T-helper 22 cell (primary cell): ENCODE results near the gene FSD1.
A peak's percentile ranks its signal among the peaks of the same experiment; 100 is the strongest.

Experiments
- DNase-seq: peaks from one replicate; pipeline ENCODE4 v3.0.0-alpha.2; 2020; ENCODE audit warnings: low read depth

The FSD1 gene

DNA sequence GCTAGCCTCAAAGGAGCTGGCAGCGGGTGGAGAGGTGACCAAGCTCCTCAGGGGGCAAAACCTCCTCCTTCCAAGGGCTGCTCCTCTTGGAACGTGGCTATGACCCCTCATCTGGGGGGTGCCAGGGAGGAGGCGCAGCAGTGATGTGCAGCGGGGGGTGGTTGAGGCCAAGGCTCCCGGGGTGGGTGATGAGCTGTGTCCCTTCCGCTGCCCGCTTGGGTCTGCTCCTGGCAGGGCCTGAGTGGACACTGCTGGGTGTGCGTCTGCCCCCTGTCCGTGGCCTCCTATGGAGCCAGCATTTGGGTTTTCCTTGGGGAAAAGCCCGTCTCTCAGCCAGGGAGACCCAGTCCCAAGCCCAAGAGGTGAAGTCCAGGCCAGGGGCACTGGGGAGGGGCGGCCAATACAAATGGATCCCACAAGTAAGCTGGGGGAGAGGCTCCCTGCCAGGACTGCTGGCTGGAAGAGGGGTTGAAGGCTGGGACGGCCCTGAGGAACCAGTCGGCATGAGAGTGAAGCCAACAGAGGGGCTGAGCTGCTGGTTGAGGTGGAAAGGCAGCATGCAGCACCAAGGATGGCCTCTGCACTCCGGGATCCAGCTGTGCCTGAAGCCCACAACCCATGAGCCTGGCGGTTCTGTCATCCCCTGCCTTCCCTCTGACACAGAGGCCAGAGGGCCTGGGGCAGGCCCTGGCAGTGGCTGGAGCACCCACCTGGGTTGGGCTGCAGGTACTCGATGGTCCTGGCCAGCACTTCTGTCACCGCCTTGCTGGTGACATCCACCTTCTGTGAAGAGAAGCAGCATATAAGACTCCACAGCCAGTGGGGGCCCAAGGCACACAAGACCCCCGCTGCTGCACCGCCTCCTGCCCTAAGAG lies 61.6 kb downstream of the FSD1 start:
- no peak for DNase-seq

DNA sequence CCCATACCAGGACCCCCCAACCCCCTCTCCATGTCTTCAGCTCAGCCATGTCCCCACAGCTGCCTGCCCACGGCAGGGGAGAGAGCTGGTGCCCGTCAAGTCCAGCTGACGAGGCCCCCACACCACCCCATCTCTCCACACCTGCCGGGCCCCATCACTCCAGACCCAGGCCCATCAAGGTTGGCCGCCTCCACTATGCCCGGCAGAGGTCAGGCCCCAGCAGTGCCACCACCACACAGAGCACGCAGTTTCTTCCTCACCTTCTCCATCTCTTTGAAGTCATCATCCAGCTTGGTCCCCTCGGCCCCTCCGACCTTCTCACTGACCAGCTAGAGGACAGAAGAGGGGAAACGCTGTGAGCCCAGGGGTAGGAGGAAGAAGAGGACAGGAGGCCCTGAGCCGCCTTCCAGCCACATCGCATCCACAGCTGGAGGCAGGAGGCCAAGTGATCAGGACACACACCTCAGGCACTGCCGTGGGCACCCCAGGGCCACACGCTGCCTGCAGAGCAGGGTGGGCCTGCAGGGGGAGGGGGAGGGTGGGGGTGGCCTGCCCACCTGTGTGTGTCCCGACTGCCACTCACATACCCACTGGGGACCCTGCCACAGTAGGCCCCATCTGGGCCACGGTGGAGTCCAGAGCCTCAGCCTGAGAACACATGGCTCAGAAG lies 62.4 kb downstream of the FSD1 start:
- DNase-seq, result no peak

DNA sequence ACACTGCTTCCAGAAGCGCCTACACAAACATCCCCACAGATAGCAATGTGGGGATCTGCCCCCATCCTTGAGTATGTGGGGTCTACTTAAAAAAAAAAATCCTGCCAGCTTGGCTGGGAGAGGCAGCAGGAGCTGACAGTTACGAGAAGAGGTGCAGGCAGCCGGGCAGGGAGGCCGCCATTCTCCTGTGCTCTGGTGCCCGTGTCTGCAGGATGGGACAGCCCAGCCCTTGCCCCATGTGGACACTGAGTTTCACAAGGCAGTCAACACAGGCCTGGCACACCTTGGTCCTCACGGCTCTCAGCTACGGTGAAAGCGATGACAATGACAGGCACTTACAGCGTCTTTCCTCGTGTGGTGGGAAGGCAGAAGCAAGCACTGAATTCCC lies 62.9 kb downstream of the FSD1 start:
- no peak for DNase-seq

DNA sequence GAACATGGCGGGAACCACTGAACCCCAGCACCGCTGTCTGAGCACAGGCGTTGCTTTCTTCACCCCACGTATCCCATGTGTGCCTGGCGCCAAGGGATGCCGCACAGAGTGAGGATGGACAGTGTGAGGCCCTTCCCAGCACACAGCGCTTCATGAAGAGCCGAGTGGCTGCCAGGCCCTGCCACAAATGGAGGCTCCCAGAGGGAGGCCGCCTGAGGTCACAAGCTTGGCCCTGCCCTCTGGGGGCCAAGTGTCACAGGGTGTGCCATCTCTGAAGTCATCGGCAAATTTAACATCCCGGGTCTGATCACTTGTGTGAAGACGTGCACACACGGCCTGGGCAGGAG lies 63.4 kb downstream of the FSD1 start:
- no peak for DNase-seq

DNA sequence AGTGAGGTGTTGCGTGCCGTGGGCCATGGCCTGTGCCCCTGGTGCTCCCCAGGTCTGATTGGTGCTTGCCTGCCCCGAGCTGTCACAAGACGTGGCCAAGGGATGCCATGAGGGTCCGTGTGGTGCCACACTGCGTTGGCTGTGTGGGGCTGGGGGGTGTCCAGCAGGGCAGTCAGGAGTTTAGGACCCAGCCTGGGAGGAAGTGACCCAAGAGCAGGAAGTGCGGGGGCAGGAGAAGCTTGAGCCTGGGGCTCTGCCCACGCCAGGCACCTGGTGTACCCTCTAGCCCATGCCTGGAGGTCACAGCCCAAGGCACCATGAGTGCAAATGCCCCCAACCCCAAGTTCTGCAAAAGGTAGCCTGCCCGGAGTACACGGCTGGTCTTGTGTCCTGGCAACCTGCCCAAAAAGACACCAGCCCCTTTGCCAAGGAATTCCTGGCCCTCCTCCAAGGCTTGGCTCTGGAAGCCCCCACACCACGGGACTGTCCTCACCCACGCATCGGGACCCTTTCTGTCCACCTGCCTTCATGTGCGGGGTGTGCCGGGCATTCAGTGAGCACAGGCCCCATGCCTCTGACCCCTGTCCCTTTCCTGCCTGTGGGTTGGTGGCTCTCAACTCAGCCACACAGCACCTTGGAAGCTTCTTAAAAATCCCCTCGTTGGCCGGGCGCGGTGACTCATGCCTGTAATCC lies 63.9 kb downstream of the FSD1 start:
- no peak for DNase-seq

DNA sequence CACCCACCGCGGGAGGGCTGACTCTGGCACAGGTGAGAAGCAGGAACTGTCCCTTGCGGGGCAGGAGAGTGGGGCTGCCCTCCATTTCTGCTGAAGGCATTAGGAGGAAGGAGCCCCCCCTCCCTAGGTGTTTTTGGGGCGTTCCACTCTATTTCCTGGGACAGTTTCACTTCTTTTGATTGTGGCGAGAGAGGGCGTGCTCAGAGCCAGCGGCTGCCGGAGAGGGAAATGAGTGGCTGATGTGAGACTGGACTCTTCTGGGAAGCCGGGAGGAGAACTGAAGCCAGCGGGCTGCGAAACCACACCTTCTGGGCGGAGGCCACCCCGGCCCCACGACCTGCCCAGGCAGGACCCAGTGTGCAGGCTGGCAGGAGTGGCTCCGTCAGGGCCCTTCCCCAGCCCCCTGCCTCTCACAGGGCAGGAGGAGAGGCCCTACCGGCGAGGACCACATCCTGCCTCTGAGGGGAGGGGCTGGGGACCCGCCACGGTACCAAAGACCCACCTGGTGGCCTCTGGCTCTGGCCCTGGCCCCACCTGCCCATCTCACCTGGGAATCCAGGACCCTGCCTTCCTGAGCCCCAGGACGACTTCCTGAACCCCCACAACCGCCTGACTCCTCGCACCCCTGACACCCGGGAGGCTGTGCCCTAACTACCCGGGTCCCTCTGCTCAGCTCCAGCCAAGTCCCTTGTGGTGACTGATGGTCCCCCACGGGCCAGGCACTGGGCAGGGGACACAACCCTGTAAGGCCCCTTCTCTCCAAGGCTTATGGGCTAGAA lies 64.9 kb downstream of the FSD1 start:
- peak; percentile 62 for DNase-seq

DNA sequence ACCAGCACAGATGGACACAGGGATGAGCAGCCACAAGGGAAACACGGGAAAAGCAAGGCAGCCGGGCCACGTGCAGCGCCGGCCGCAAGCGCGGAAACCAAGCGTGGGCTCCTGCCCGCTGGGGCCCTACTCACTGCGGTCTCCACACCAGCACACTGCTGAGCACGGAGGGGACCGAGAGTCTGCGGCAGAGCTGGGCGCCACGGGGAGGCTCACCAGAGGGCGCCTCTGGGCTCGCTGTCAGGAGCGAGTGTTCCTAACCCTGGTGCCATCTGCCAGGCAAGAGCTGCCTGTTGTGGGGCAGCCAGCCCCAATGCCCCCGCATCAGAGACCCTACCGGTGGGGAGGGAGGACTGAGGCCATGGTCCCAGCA lies 65.5 kb downstream of the FSD1 start:
- DNase-seq, result peak; percentile 48

DNA sequence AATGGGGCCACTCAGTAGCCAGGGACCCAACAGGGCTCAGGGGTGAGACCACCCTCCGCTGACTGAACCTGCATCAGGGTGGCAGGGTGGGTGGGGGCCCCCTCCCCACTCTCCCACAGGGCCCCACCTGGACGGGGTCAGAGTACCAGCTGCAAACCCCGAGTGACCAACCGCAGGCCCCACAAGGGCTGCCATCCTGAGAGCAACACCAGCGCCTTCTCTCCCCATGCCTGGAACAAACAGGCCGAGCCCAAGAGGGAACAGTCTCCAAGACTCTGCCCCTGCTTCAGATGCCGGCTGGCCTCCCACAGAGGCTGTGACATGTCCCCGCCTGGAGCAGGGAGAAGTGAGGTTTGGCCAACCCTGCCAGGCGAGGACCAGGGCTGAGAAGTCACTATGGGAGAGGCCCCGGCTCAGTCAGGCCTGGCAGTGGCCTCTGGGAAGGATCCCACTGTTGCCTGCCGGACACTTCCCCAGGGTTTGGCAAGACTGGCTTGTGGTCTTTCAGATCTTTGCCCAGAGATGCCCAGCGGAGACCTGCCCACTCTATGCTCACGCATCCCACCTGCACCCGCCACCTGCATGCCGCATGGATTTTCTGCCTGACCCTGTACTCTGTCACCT lies 66.1 kb downstream of the FSD1 start:
- DNase-seq, result no peak

DNA sequence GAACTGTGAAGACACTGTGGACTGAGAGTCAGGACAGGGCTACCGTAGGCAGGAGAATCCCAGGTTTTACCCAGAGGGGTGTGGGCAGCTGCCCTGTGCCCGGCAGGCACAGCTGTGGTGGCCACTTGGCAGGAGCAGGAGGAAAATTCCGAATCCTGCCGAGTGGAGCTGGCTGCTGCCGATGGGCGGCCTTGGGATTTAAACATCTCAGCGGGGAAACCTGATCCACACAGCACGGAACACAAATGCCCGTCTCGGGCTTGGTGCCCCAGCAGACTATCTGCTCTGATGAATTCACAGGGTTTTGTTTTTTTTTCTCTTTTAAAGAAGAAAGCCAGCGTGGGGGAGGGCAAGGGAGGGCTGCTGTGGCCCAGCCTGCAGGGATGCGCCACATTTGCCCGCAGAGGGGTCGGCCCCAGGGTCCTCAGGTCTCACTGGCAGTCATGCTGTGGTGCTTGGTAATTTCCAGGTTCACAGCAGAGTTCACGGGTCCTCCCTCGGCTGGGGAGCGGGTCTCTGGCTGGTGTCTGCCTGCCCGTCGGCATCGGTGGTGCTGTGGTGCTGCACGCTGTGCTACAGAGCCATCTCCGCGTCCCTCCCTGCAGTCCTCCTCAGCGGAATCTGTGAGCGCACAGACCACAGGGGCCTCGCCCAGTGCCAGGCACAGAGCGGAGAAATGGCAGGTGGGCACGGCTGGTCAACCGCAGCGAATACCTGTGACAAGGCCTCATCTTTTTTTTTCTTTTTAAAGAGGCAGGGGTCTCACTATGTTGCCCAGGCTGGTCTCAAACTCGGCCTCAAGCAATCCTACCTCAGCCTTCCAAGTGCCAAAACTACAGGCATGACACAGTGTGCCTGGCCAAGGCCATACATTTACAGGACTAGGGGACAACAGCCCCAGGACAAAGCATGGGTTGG lies 67.1 kb downstream of the FSD1 start:
- DNase-seq, result no peak

DNA sequence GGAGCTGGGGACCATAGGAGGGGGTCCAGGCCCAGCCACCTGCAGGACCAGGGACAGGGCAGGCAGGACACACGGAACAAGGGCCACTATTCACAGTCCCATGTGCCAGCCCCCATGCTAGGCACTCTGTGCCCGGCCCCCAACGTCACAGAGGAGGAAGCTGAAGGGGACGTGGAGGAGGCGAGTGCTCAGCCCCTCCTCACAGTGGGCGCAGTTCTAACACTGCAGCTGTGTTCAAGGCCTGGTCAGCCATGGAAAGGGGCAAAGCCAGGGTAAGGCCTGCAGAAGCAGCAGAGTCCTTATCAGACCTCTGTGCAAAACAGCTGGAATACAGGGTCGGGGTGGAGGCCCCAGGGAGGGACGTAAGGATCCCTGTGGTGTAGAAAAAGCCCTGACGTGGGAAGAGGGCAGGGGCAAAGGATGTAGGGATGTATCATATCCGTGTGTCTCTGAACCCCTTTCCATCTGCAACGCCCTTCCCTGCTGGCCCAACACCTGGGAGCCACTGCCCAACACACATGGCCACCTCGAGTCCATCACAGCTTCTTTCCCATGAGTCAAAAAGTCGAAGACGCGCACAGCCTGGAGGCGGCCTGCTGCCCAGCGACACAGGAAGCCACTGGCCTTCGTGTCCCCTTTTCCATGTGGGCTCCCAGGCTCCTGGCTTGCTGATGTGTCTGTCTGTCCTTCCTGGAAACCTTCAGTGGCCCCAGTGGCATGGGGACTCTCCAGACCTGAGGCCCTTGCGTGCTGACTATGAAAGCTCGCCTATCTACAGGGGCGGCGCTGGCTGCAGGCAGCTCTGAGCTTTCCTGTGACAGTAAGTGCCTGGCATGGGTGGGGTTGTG lies 68.0 kb downstream of the FSD1 start:
- no peak for DNase-seq

DNA sequence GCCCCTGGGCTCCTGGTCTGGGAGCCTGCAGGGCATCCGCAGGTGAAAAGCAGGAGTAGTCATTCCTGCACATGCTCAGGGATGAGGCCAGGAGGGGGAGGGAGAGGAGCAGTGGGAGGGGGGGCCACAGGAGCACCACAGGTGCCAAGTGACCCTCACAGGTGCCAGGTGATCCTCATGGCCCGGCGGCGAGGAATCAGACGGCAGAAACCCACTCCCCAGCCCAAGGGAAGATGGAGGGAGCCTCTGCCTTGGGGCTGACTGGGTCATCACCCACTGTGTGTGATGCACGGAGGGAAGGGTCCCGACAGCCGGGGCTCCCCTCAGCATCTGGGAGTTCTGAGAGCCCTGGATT lies 68.6 kb downstream of the FSD1 start:
- DNase-seq, result no peak
